ENCODE measurements around the gene NDUFB7.

NDUFB7 gene

DNA sequence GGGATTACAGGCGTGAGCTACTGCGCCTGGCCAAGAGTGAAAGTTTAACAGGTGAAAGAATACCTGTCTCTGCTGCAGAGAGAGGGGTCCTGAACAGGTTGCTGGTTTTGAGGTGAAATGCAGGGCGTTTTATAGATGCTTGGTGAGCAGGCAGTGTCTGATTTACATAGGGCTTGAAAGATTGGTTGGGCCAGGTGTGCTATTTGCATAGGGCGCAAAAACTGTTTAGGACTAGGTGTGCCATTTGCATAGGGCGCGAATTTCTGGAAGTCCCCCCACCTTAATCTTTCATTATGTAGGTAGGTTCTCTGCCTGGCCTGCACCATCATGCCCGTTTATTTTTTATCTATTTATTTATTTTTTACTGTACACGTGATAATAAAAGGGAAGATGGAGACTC lies 4.5 kb upstream of the NDUFB7 start:
- TF ChIP-seq GATA2 (IDR thresholded peaks at IDR 0.05; ENCODE audit: low read depth, low read length) (no peak), GATA3 (IDR thresholded peaks at IDR 0.05; ENCODE audit: low read depth, low read length) (no peak)

DNA sequence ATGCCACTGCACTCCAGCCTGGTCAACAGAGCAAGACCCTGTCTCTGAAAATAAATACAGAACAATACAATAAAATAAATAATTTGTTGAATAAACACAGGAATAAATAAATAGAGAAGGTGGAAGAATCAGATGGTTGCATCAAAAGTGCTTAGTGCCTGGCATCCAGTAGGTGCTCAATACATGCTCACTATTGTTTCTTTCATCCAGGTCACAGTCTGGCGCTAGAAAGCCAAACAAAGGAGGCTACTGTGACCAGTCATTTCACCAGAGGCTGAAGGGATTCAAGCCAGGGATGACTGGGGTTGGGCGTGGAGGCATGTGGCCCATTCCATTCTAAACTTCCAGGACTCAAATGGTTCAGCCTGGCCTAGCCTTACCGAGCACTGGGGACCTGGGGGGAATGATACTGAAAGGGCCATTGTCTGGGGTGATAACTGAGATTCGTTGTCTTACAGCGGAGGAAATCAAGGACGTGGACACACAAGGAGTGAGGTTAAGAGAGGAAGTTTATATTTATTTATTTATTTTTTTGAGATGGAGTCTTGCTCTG lies 3.6 kb upstream of the NDUFB7 start:
- no peak for TF ChIP-seq GATA2 (IDR thresholded peaks at IDR 0.05; ENCODE audit: low read depth, low read length)
- TF ChIP-seq GATA3 (IDR thresholded peaks at IDR 0.05; ENCODE audit: low read depth, low read length) = no peak

DNA sequence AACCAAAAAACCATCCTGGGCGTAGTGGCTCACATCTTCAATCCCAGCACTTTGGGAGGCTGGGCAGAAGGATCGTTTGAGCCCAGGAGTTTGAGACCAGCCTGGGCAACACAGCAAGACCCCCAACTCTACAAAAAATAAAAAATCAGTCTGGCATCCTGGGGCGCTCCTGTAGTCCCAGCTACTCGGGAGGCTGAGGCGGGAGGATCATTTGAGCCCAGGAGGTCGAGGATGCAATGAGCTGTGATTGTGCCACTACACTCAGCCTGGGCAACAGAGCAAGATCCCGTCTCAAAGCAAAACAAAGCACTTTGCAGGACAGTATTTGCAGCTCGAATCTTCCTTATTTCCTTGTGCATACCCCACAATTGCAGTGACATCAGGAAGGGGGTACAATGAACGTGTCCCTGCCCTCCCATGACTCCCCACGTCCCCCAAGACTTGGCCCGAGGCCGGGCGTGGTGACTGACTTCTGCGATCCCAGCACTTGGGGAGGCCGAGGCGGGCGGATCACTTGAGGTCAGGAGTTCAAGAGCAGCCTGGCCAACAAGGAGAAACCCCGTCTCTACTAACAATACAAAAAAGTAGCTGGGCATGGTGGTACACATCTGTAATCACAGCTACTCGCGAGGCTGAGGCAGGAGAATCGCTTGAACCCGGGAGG lies 870 bp downstream of the NDUFB7 start:
- no peak for TF ChIP-seq GATA2 (IDR thresholded peaks at IDR 0.05; ENCODE audit: low read depth, low read length)
- TF ChIP-seq GATA3 (IDR thresholded peaks at IDR 0.05; ENCODE audit: low read depth, low read length) = no peak

DNA sequence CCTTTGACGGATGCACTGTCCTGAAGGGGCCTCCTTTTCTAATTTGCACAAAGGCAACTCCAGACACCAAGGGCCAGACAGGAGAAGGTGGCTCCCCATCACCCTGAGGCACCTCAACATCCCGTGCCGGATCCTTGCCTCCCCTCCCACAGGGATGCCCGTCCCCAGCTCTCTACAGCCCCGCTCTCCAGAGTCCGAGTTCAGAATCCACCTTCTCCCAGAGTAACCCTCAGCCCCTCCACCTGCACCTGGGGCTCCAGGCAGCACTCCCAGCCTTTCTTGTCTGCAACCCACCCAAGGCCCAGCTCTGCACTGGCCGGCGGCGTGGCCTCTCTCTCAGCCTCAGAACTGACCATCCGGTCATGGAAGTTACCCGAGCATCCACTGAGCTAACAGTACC lies 4.8 kb downstream of the NDUFB7 start:
- TF ChIP-seq GATA3 (IDR thresholded peaks at IDR 0.05; ENCODE audit: low read depth, low read length) = no peak
- TF ChIP-seq GATA2 (IDR thresholded peaks at IDR 0.05; ENCODE audit: low read depth, low read length) = no peak

DNA sequence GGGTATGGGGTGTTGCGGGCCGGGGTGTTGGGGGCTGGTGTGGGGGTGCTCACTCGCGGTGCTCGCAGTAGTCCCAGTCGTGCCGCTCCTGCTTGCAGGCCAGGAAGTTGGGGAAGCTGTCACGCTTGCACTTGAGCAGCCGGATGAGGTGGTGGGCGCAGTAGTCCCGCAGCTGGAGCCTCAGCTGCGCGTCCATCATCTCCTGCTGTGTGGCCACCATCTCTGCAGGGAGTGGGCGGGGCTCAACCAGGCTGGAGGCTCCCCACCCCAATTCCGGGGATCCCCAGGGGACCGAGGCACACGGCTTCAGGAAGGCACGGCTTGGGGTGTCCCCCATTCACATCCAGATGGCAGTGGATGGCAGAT lies 5.2 kb downstream of the NDUFB7 start:
- TF ChIP-seq GATA3 (IDR thresholded peaks at IDR 0.05; ENCODE audit: low read depth, low read length) (no peak), GATA2 (IDR thresholded peaks at IDR 0.05; ENCODE audit: low read depth, low read length) (no peak)

DNA sequence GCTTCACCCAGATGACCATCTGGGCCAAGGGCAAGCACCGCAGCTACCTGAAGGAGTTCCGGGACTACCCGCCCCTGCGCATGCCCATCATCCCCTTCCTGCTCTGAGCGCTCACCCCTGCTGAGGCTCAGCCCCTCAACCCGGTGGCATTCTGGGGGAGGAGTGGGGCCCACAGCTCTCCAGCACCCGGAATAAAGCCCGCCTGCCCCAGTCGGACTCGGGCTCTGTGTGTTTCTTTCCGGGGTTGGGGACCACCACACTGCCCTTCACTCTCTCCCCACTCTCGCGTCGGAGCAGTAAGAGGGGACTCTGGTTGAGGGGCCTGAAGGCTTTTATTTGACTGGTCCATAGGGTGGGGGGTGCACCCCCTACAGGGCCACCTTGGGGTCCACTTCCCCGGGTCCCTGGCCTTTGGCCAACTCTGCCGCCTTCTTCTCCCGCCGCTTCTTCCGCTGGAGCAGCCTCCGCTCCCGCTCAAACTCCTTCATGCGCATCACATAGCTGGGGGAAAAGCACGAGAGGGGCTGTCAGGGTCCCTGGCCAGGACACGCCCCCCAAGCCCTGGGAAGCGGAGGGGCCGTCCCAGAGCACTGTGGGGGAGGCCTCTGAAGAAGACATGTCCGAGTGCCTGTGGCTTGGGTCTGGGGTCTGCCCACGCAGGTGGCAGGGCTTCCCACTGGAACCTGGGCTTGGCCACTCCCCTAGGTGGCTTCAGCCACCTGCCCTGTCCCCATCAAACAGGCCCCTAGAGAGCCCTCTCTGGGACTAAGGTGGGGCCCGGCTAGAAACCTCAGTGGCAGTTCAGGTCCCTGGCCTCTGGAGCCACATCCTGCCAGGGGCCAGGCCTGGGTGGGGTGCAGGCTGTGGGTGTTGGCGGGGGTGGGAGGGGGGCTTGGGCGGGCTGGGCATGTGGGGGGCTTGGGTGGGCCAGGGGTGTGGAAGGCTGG lies 5.8 kb downstream of the NDUFB7 start:
- TF ChIP-seq GATA2 (IDR thresholded peaks at IDR 0.05; ENCODE audit: low read depth, low read length) (no peak), GATA3 (IDR thresholded peaks at IDR 0.05; ENCODE audit: low read depth, low read length) (no peak)

DNA sequence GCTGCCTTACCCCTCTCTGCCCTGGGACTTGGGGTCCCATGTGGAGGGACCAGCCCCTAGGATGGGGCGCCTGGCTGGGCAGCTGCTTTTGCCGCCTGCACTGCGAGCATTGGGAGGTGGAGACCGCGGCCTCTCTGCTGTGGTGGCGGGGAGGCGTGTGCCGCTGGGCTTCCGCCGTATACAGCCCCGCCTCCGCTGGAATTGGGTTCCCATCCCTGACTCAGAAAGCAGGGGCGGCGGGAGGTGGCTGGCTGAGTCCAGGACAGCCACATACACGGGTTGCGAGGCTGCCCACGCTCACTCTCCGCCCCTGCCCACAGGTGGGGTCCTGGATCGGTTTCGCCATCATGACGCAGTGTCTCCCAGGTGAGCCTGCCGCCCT lies 6.6 kb downstream of the NDUFB7 start:
- TF ChIP-seq GATA3 (IDR thresholded peaks at IDR 0.05; ENCODE audit: low read depth, low read length) = no peak
- no peak for TF ChIP-seq GATA2 (IDR thresholded peaks at IDR 0.05; ENCODE audit: low read depth, low read length)

DNA sequence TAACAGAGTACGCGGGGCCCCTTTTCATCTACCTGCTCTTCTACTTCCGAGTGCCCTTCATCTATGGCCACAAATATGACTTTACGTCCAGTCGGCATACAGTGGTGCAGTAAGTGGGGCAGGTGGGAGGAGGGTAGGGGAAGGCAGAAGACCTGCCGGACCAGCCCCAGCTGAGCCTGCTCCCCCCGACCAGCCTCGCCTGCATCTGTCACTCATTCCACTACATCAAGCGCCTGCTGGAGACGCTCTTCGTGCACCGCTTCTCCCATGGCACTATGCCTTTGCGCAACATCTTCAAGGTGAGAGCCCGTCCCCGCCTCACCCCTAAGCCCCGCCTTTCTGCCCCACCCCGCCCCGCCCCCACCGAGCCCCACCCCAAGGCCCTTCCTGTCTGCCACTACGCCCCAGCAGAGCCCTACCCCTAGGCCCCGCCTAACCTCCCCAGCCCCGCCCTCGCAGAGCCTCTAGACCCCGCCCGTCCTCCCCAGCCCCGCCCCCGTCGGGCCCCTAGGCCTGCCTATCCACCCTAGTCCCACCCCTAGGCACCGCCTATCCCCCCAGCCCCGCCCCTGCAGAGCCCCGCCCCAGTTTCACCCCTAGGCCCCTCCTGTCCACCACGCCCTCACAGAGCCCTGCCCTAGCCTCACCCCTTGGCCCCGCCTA lies 7.7 kb downstream of the NDUFB7 start:
- no peak for TF ChIP-seq GATA2 (IDR thresholded peaks at IDR 0.05; ENCODE audit: low read depth, low read length)
- no peak for TF ChIP-seq GATA3 (IDR thresholded peaks at IDR 0.05; ENCODE audit: low read depth, low read length)

DNA sequence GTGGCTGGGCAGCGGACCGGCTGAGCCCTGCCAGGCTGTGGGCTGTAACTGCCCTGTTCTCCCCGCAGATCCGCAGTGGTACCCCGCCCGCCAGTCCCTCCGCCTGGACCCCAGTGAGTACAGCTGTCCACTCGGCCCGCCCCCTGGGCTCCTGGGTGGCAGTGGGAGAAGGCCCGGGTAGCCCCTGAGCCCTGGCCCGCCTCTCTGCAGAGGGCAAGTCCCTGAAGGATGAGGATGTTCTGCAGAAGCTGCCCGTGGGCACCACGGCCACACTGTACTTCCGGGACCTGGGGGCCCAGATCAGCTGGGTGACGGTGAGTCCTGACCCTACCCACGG lies 8.3 kb downstream of the NDUFB7 start:
- TF ChIP-seq GATA2 (IDR thresholded peaks at IDR 0.05; ENCODE audit: low read depth, low read length) (no peak), GATA3 (IDR thresholded peaks at IDR 0.05; ENCODE audit: low read depth, low read length) (no peak)

DNA sequence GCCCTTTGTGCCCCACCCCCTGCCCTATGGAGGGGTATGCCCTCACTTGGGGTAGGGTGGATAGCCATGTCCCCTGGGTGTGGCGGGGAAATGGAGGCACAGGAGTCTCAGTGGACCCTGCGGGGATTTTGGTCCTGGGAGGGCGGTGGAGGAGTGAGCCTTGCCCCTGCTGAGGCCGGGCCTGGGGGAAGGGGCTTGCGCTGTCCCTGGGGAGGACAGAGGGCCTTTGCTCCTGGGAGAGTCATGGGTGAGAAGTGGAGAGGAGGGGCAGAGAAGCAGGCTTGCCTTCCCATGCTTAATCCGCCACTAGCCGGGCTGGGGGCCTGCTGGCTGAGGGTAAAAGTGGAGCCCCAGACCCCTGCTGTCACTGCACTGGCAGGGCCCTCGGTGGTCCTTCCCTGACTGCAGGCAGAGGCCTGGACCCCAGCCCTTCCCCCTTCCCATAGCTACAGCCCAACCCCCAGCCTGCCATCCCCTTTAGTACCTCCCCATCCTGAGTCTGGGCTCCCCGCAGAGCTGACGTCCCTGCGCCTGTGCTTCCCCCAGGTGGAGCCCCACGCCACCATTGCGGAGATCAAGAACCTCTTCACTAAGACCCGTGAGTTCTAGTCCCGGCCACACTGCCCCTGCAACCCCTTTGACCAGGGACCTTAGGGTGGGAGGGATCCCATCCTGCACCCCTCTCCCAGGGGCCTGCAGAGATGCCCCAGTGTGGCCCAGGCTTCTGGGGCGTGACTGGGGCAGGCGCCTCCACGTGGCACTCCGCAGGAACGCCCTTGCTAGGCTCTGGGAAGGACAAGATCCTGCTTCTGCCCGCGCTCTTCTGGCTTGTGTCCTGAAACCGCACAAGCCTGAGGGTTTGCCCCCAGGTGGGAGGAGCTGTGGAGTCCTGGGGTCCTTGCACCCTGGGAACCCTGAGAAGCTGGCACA lies 8.9 kb downstream of the NDUFB7 start:
- TF ChIP-seq GATA3 (IDR thresholded peaks at IDR 0.05; ENCODE audit: low read depth, low read length) (no peak), GATA2 (IDR thresholded peaks at IDR 0.05; ENCODE audit: low read depth, low read length) (no peak)

DNA sequence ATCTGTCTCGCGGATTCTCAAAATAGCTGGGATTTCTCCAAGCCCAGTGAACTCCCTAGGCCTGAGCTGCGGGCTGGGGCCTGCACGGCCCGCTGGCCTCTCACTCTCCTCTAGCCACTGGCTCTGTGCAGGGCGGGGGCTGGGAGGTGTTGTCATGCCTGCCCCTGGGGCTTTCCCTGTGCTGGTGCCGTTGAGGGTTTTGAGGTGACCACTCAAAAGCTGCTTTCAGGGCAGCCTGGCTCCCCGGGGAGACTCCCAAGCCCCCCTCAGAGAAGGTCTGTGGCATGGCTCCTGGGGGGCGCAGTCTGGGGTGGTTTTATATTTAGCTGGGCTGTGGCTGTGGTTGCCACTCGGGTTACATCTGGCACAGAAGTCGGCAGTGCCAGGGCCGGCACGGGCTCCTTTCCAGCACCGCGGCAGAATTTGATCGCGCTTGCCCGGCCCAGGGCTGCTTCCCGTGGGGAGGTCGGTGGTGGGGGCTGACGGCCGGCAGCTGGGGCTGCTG lies 10.0 kb downstream of the NDUFB7 start:
- TF ChIP-seq GATA3 (IDR thresholded peaks at IDR 0.05; ENCODE audit: low read depth, low read length) = no peak

DNA sequence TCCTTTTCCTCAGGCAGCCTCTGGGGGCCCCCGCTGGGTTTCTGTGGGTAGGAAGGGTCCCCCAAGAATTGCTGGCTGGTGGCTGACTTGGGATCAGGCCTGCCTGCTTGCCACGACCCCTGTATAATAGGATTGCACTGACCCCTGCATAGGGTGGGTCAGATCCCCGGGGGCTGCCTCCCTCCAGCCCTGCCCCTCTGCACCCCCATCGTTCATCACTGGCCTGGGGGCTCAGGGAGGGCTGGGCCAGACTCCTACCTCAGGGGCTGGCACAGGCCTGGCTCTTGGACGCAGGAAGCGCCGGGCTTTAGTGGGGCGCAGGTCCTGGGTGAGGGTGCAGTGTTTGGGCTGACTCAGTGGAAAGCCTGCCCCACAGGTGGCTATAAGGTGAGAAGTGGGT lies 10.6 kb downstream of the NDUFB7 start:
- no peak for TF ChIP-seq GATA2 (IDR thresholded peaks at IDR 0.05; ENCODE audit: low read depth, low read length)
- no peak for TF ChIP-seq GATA3 (IDR thresholded peaks at IDR 0.05; ENCODE audit: low read depth, low read length)

DNA sequence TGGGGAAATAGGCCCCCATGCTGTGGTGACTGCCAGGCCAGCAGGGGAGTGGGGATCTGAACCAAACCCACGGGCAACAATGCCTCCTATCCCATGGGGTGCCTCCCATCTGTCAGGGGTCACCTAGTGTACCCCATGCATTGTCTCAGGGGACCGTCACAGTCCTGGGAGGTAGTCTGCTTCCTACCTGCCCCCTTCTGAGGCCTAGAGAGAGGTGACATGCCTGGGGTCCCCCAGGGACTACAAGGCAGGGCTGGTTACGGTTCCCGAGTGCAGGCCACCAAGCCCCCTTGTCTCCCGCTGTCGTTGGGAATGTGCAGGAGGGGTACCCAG lies 11.1 kb downstream of the NDUFB7 start:
- TF ChIP-seq GATA3 (IDR thresholded peaks at IDR 0.05; ENCODE audit: low read depth, low read length) (no peak), GATA2 (IDR thresholded peaks at IDR 0.05; ENCODE audit: low read depth, low read length) (no peak)

All from SH-SY5Y (cell line).